ENCODE measurements around the gene MEP1B. TPM values are rescaled to one million over a fixed set of nuclear protein-coding genes. Genes with fewer than 3 reads are reported as not detected.
"Not testable (repeated sequence)": the region's sequence is repeated elsewhere in the genome, so short reads cannot be mapped to it uniquely, and the experiment has no call there.

MEP1B gene
- not detected for total RNA-seq

- DNase-seq (ENCODE audit: low spot score), result no peak
These were observed at the start of gene MEP1B for GRCh38 chr18:32189790-32190189. TSS of gene MEP1B (plus strand) at chr18:32190039. CDS start at chr18:32190071, 32 bp downstream.

- no peak for DNase-seq (ENCODE audit: low spot score)
These were observed 41.5 kb upstream of the MEP1B start for GRCh38 chr18:32148185-32148870.

- no peak for DNase-seq (ENCODE audit: low spot score)
These were observed 37.0 kb upstream of the MEP1B start for GRCh38 chr18:32152705-32153448.

- no peak for DNase-seq (ENCODE audit: low spot score)
These were observed 33.0 kb upstream of the MEP1B start for GRCh38 chr18:32156855-32157254.

GRCh38 chr18:32157580-32157979 is 32.3 kb upstream of the MEP1B start:
- DNase-seq (ENCODE audit: low spot score), result no peak

GRCh38 chr18:32158108-32158624 is 31.7 kb upstream of the MEP1B start:
- peak; percentile 84 for DNase-seq (ENCODE audit: low spot score)

GRCh38 chr18:32158631-32159030 is 31.2 kb upstream of the MEP1B start:
- DNase-seq (ENCODE audit: low spot score), result not testable (repeated sequence)

GRCh38 chr18:32160547-32160946 is 29.3 kb upstream of the MEP1B start:
- DNase-seq (ENCODE audit: low spot score), result no peak

- no peak for DNase-seq (ENCODE audit: low spot score)
These were observed 21.7 kb upstream of the MEP1B start for GRCh38 chr18:32167980-32168730.

- DNase-seq (ENCODE audit: low spot score), result no peak
These were observed 16.2 kb upstream of the MEP1B start for GRCh38 chr18:32173654-32174053.

GRCh38 chr18:32174719-32175118 is 15.1 kb upstream of the MEP1B start:
- no peak for DNase-seq (ENCODE audit: low spot score)

- DNase-seq (ENCODE audit: low spot score), result no peak
These were observed 14.6 kb upstream of the MEP1B start for GRCh38 chr18:32175265-32175664.

GRCh38 chr18:32176745-32177144 is 13.1 kb upstream of the MEP1B start:
- not testable (repeated sequence) for DNase-seq (ENCODE audit: low spot score)

- DNase-seq (ENCODE audit: low spot score), result no peak
These were observed 12.3 kb upstream of the MEP1B start for GRCh38 chr18:32177530-32177929.

GRCh38 chr18:32183503-32183902 is 6.3 kb upstream of the MEP1B start:
- DNase-seq (ENCODE audit: low spot score), result no peak

- no peak for DNase-seq (ENCODE audit: low spot score)
These were observed 370 bp downstream of the MEP1B start for GRCh38 chr18:32190209-32190608.

- no peak for DNase-seq (ENCODE audit: low spot score)
These were observed 6.3 kb downstream of the MEP1B start for GRCh38 chr18:32195881-32196815.

GRCh38 chr18:32200766-32201165 is 10.9 kb downstream of the MEP1B start:
- DNase-seq (ENCODE audit: low spot score), result no peak

- DNase-seq (ENCODE audit: low spot score), result no peak
These were observed 12.3 kb downstream of the MEP1B start for GRCh38 chr18:32201948-32202672.

- no peak for DNase-seq (ENCODE audit: low spot score)
These were observed 18.2 kb downstream of the MEP1B start for GRCh38 chr18:32208023-32208422.

GRCh38 chr18:32208577-32208976 is 18.7 kb downstream of the MEP1B start:
- no peak for DNase-seq (ENCODE audit: low spot score)
